K562 (cell line): Measurements from ENCODE around the gene APP. TPM values are rescaled to one million over a fixed set of nuclear protein-coding genes. Genes with fewer than 3 reads are reported as not detected.

ENCODE experiments used
- ATAC-seq: fragments of 200-7000 bp; cut with Tn5 transposase; 3 replicates; pipeline ENCODE4 v1.9.1; 2020; ENCODE audit warnings: moderate library complexity
- BruUV-seq: library from RNA; stranded (reverse); fragments of 400-500 nt; replicated peaks from 2 replicates; lab custom pipeline; 2021; lab: Mats Ljungman, UMichigan
- CTCF ChIA-PET: fragments of 300-600 bp; formaldehyde crosslinking; extraction: SDS; loops from one replicate; lab custom pipeline; 2021; ENCODE audit warnings: low intra/inter-chr PET ratio; lab: Yijun Ruan, JAX
- POLR2A ChIA-PET: fragments of 300-600, 350-650 bp; sonication (Branson Sonifier 250); formaldehyde crosslinking; extraction: SDS; loops from one replicate; lab custom pipeline; 2021; ENCODE audit warnings: antibody characterized with exemption, inconsistent platforms; lab: Yijun Ruan, JAX
- DNase-seq, 4 experiments: peaks; one replicate each; pipeline versions ENCODE4 v3.0.0 to v3.0.0-alpha.2; 2011 to 2018; ENCODE audit warnings: low spot score in 3 of 4, mixed read lengths in 3 of 4; ENCODE audit errors: extremely low read depth in 1 of 4
- FAIRE-seq: peaks from 2 replicates; lab custom pipeline; 2011; peaks lifted over from hg19 to GRCh38; lab: Jason Lieb, UNC
- H2AFZ ChIP-seq: 2 replicates; pipeline ENCODE4 v1.6.0; 2011; ENCODE audit warnings: low read depth, low read length, control low read depth, inconsistent platforms
- H3K27ac ChIP-seq: fragments of 200-600 bp; 3 replicates; pipeline ENCODE4 v1.8.0; 2011; ENCODE audit warnings: low read depth, mild to moderate bottlenecking, control low read depth, inconsistent platforms, low read length, moderate library complexity, mixed read lengths; ENCODE audit errors: extremely low read depth
- H3K27me3 ChIP-seq, 2 experiments: fragments of 300-600 bp in 1 of 2; 2 replicates in 1 of 2; 3 replicates in 1 of 2; pipeline versions ENCODE4 v1.6.0 to v1.8.0; 2011; ENCODE audit warnings: inconsistent platforms in 2 of 2, low read length in 2 of 2, mild to moderate bottlenecking in 1 of 2, mixed read lengths in 1 of 2, moderate library complexity in 1 of 2; ENCODE audit not compliant: control insufficient read depth in 2 of 2, insufficient read depth in 2 of 2
- H3K36me3 ChIP-seq: fragments of 300-600 bp; 3 replicates; pipeline ENCODE4 v1.8.0; 2011; ENCODE audit warnings: mild to moderate bottlenecking, low read length, inconsistent platforms; ENCODE audit not compliant: control insufficient read depth, insufficient read depth
- H3K4me1 ChIP-seq, 2 experiments: fragments of 200-600 bp in 1 of 2; replicated peaks in 1 of 2; 2 replicates in 1 of 2; 3 replicates in 1 of 2; pipeline versions ENCODE4 v1.5.1 to v1.8.0; 2011; ENCODE audit warnings: inconsistent platforms in 2 of 2, low read length in 2 of 2, mild to moderate bottlenecking in 1 of 2, mixed read lengths in 1 of 2, moderate library complexity in 1 of 2; ENCODE audit not compliant: control insufficient read depth in 2 of 2, insufficient read depth in 2 of 2
- H3K4me2 ChIP-seq: 2 replicates; pipeline ENCODE4 v1.6.1; 2011; ENCODE audit warnings: low read length, control low read depth, inconsistent platforms, mixed read lengths; ENCODE audit not compliant: insufficient read depth
- H3K4me3 ChIP-seq: fragments of 200-600 bp; sonication (generic), shearing (Covaris generic); 2 replicates; pipeline ENCODE4 v1.5.1; 2016; ENCODE audit warnings: control low read depth, inconsistent platforms
- H3K79me2 ChIP-seq: fragments of 200-600 bp; 3 replicates; pipeline ENCODE4 v1.8.0; 2011; ENCODE audit warnings: low read length, inconsistent platforms; ENCODE audit not compliant: control insufficient read depth, insufficient read depth
- H3K9ac ChIP-seq, 2 experiments: 2 replicates each; pipeline versions ENCODE4 v1.6.0 to v1.6.1; 2011; ENCODE audit warnings: low read depth in 2 of 2, low read length in 2 of 2, control low read depth in 1 of 2, inconsistent platforms in 1 of 2, mild to moderate bottlenecking in 1 of 2, mixed read lengths in 1 of 2; ENCODE audit not compliant: insufficient read depth in 1 of 2
- H3K9me1 ChIP-seq: one replicate; pipeline ENCODE4 v1.6.0; 2011; ENCODE audit warnings: inconsistent platforms, mild to moderate bottlenecking, low read length, moderate library complexity; ENCODE audit not compliant: control insufficient read depth, insufficient read depth
- H3K9me3 ChIP-seq: replicated peaks from 2 replicates; pipeline ENCODE4 v1.5.1; 2011; ENCODE audit warnings: low read depth, low read length, inconsistent platforms; ENCODE audit not compliant: control insufficient read depth, insufficient read depth
- H4K20me1 ChIP-seq: replicated peaks from 2 replicates; pipeline ENCODE4 v1.6.1; 2011; ENCODE audit warnings: low read length, inconsistent platforms, mixed read lengths; ENCODE audit not compliant: control insufficient read depth, insufficient read depth
- HMBOX1 ChIP-seq: sonication (generic); IDR thresholded peaks from 2 replicates; pipeline ENCODE4 v1.6.1; 2016
- KDM5B ChIP-seq: fragments of 200-600 bp; sonication (generic); IDR thresholded peaks from 2 replicates; pipeline ENCODE4 v1.6.1; 2012; ENCODE audit warnings: low read depth, mild to moderate bottlenecking, moderate library complexity, low read length, control low read depth, inconsistent platforms; ENCODE audit not compliant: insufficient replicate concordance
- RAD21 ChIP-seq, 2 experiments: fragments of 250-450 bp in 1 of 2; fragments of 450-650 bp in 1 of 2; sonication (Bioruptor Pico) in 1 of 2; formaldehyde crosslinking in 1 of 2; IDR thresholded peaks in 1 of 2; conservative IDR thresholded peaks in 1 of 2; 2 replicates each; pipeline versions ENCODE4 v1.4.0 to v1.8.0; 2020 to 2022; ENCODE audit warnings: mild to moderate bottlenecking in 2 of 2, moderate library complexity in 1 of 2
- SFPQ ChIP-seq: fragments of 200-400 bp; formaldehyde crosslinking; IDR thresholded peaks from 2 replicates; pipeline ENCODE4 v1.6.1; 2017; ENCODE audit warnings: mild to moderate bottlenecking, low read depth, low read length, moderate library complexity
- ZHX1 ChIP-seq: fragments of 150-350 bp; conservative IDR thresholded peaks from 2 replicates; pipeline ENCODE4 v1.6.1; 2014; ENCODE audit warnings: low read length
- ZKSCAN3 ChIP-seq: fragments of 250-450 bp; sonication (Bioruptor Pico); IDR thresholded peaks from 2 replicates; pipeline ENCODE4 v1.4.0; 2020
- ZNF785 ChIP-seq: fragments of 250-450 bp; sonication (Bioruptor Pico); IDR thresholded peaks from 2 replicates; pipeline ENCODE4 v1.4.0; 2020; ENCODE audit warnings: mild to moderate bottlenecking
- WGBS: fragments of 100-300 bp; shearing (Covaris generic); methylation state at CpG from one replicate; pipeline ENCODE4 v1.1.6; 2016; ENCODE audit warnings: low coverage, mixed read lengths; ENCODE audit not compliant: insufficient coverage; ENCODE audit errors: missing lambda C conversion rate; 5-methylcytosine and 5-hydroxymethylcytosine counted together
- in situ Hi-C: fragments of 300-500 bp; cut with MboI; formaldehyde crosslinking; loops from 4 replicates; pipeline ENCODE4 v1.15.0; 2018; ENCODE audit warnings: inconsistent platforms, mixed read lengths
- intact Hi-C: fragments of 100-400 bp; cut with micrococcal nuclease; formaldehyde crosslinking; loops from 2 replicates; pipeline ENCODE4 v1.14.2; 2022
- polyA plus RNA-seq, 8 experiments: library from polyadenylated mRNA; depleted of rRNA in 4 of 8; stranded (reverse) in 5 of 8; unstranded in 3 of 8; fragments of >200 nt; fragmentation: Nextera tagmentation in 2 of 8; fragmentation: Illumina TruSeq in 1 of 8; extraction: Ambion mirVana in 2 of 8; extraction: Trizol in 1 of 8; gene quantifications; 2 replicates each; pipeline versions ENCODE4 v1.2.1 to v1.2.3, GENCODE V29; 2011 to 2014; ENCODE audit warnings: inconsistent platforms in 1 of 8, missing spikeins in 1 of 8
- total RNA-seq, 7 experiments: library from RNA; depleted of rRNA in 6 of 7; stranded (reverse); fragments of >200 nt in 6 of 7; fragmentation: Illumina TruSeq in 2 of 7; extraction: Trizol in 2 of 7; gene quantifications; 2 replicates each; pipeline versions ENCODE4 v1.2.1 to v1.2.3, GENCODE V29; 2011 to 2021; ENCODE audit warnings: low replicate concordance in 1 of 7

APP gene
- total and polyA plus RNA-seq, 9 of the 15 experiments (the other 6 are each of a cell fraction or from before 2014, with no cell fraction given): 0.01 to 1.5 (median 0.16) TPM; not detected in 5

GRCh38 chr21:26124421-26124833, 46.1 kb downstream of the APP start:
- BruUV-seq: no TSS peak

More at GRCh38 chr21:26124421-26124833, 46.1 kb downstream of the APP start:
- H3K27ac ChIP-seq: no peak overlapping the region
- CTCF ChIA-PET: no interaction called here
- H3K4me1 ChIP-seq: no peaks in the 10 kb centered on the region
- H3K79me2 ChIP-seq: no peaks in the 10 kb centered on the region
- H3K36me3 ChIP-seq: no peaks in the 10 kb centered on the region
- TF ChIP-seq ZHX1 (no peak), SFPQ (no peak), ZNF785 (CRISPR knock-in tag) (no peak), HMBOX1 (no peak), RAD21 (CRISPR knock-in tag; conservative IDR thresholded peaks at IDR 0.05 in 1 of 2, IDR thresholded peaks at IDR 0.05 in 1 of 2) (no peak), KDM5B (no peak), ZKSCAN3 (no peak)
- TF ChIP-seq, all 486 proteins: peak for 0
- ATAC-seq (no peak), DNase-seq (no peak), FAIRE-seq (no peak)
- Histone ChIP-seq H3K4me3 (no peak overlapping the region), H3K9me3 (no peaks in the 10 kb centered on the region), H3K27me3 (no peaks in the 10 kb centered on the region), H4K20me1 (no peaks in the 10 kb centered on the region), H2AFZ (no peak overlapping the region), H3K9ac (no peak overlapping the region), H3K4me2 (no peak overlapping the region), H3K9me1 (no peaks in the 10 kb centered on the region)
- 1% methylated on average over 4 of the region's 4 CpGs for WGBS
- POLR2A ChIA-PET: no interaction called here
- intact Hi-C loops (no loop called here), in situ Hi-C loops (no loop called here)
